Epidermal melanocyte (primary cell): ENCODE measurements around the gene CYRIA.

ENCODE experiments used
- DNase-seq: peaks from one replicate; pipeline ENCODE4 v3.0.0; 2011; ENCODE audit warnings: low spot score; ENCODE audit not compliant: insufficient read length

Gene CYRIA

DNA sequence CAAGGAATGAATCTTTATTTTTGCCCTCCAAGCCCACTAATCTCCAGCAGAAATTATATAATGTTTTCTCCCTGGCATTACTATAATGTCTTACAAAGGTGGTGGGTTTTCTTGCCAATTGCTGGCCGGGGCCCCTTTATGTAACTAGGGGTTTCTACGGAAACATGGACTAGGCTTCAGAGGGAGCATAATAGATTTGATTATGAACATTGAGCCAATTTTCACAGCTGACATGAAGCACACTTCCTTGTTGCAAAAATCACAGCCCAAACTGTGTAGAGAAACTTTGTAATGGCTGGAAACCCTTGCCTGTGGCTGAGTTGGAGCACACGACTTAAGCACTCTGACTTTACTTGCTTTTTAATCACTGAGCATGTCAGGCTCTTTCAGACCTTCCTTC is 3.8 kb upstream of the CYRIA start:
- no peak for DNase-seq

DNA sequence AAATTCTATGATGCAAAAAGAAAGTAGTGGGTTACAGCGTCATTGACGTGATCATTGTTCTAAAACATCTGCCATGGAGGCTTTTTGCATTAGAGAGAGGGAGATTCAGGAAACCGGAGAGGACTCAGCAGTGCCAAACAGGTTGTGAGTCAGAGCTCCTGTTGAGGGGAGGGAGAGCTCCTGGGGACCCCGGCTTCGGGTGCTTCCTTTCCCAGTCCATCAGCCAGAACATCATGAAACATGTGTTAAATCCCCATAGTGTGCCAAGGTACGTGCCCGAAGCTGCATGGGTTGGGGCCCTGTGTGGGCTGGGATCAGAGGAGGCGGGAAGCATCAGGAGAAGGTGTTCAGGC is 791 bp upstream of the CYRIA start:
- DNase-seq = no peak

DNA sequence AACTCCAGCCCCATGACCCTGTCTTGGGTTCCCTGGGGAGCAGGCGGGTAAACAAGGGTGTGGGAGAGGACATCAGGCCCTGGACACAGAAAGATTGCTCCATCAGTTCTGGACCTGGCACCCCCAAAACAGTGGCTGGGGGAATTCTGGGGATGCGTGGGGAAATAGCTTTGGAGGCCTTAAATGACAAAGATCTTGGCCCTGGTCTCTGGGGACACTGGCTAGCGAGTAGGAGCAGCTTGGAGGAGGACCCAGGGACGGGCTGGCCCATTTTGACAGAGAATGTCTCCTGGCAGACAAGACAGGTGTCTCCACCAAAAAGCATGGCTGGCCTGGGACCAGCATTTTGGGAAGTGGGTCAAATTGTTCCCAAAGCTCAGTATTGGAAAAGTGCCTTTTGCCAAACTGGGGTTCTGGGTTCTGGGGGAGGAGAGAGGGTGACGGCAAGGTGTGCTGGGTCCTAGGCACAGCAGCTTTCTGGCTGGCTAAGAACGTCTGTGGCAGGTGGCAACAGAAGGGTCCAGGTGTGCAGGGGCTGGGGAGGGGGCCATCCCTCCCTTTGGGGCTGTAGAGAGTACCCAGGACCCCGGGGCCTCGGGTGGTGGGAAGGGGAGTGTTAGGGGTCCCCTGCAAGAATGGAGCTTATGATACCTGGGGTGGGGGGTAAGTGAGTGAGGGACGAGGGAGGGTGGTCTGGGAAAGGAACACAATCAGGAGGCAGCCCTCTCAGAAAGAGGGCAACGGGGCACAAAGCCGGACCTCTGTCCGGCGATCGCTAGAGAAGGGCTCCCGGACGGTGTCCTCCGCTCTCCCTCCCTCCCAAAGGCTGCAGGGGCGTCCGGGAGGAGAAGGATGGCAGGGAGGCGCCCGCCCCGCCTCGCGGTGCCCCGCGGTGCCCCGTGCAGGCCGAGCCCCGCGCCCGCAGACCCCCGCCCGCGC is 556 bp downstream of the CYRIA start:
- DNase-seq = no peak

DNA sequence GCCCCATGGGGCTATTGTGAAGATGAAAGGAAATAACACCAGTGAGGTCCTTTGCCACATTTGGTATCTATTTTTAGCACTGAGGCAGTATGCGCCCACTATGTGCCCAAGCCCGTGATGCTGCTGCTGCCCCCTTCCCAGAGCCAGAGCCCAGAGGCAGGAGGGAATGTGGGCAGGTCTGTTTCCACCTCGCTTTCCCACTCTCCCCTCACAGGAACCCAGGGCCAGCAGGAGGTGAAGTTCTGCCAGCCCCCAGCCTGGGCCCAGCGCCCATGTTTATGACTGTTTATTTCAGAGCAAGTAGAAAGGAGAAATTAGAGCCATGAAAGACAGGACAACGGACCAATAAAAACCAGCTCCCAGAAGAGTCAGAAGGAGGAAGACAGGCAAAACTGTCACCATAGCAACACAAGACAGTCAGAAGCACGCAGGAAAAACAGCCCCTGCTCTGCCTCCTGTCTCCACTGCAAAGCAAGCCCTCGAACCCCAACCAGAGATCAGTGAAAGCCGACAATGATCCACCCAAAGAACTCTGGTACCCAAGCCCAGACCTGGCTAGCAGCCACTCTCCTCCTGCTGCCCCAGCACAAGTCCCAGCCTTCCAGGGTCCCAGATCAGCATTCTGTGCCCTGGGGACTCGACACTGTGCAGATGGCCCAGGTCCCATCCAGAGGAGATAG is 1.4 kb downstream of the CYRIA start:
- DNase-seq = no peak

DNA sequence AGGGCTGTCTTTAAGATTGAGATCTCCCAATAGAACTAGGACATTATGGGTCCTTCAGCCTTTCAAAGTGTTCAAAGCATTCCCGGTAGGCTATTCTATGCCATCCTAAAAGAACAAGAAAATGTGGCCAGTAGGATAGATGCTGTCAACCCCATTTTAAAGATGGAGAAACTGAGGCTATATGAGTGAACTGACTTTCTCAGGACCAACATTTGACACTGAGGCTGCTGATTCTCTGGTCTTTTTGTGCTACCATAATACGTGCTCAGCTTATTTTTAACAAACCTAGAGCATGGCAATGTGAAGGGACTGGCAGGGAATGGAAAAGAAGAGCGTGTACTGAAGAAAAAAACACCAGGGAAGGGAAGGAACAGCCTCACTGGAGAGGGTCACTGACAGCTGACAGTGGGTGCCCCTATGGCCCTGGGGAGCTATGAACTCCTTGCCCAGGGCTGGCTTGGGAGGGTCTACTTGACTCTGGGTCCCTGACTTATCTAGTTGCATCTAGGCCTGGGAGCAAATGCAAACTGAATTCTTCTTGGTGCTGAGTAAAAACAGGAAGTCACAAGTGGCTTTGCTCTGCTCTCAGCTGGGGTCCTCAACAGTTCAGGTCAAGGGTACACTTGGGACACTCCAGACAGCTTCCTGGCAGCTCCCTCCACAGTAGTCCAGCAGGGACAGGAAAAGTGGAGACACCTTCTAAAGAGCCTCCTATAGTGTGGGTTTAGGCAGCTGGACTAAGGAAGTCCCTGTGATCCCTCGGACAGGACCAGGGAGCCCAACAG is 2.3 kb downstream of the CYRIA start:
- DNase-seq = no peak

DNA sequence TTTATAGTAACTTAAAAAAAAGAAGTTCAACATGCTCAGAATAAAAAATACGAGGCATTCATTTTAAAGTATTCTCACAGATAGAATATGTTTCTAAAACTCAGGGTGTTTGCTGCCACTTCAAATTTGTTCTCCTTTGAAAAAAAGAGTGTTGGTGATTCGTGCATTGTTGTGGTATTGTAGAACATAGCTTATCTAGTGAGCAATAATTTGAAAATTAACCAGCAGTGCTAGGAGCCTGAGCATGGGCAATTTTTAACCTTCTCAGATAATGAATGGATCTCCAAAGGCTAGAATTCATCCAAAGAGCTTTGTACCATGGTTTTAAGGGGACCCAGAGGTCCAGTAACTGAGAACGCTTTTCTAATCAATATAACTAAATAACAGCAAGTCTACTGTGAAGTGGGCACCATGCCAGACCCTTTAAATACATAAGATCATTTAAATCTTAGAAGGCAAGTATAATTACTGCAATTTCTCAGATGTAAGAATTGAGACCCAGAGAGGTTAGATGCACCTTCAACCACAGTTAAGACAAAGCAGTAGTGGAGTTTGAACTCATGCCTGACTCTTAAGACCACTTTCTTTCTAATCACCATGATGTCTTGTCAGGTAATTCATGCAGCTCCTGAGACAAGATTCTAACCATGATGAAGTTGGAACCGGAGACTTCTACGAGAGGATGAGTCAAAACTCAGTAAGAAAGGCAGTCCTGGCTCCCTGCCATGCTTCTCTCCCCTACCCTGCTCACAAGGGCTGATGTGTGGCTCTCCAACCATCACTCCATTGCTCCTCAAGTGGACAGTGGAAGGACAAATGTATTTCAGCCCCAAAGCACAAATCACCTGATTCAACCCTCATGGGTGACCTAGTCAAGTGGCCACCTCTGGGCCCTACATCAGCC is 3.4 kb downstream of the CYRIA start:
- DNase-seq = no peak

DNA sequence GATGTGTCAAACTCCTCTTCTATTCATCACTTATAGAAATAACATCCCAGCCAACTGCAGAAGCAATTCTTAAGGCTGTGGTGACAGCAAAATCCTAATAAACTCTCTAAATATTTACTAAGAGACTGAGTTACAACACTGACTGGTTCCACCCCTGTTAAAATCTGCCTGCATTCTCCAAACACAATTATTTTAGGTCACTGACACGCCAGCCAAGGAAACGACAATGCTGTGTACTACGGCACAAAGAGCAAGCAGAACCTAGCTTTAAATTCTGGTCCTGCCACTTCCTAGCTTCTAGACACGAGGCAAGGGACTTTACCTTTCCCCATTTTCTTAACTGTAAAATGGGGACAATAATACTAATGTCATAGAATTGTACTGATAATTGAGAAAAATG is 4.1 kb downstream of the CYRIA start:
- no peak for DNase-seq

DNA sequence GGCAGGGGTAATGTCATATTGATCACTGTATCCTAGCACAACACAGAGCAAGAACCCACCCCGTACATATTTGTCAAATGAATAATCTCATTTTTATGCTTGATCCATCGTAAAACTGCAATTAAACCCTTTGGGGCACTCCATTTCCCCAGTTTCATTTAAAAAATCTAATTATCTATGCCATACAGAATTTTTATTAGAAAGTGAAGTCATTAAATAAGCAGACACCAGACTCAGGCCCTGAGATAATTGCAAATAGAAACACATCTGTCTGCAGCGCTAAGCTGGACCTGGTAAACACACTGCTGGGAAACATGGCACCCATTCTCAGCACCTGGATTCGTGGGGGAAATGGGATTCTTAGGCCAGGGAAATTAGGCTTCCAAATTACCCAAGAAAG is 5.1 kb downstream of the CYRIA start:
- no peak for DNase-seq

DNA sequence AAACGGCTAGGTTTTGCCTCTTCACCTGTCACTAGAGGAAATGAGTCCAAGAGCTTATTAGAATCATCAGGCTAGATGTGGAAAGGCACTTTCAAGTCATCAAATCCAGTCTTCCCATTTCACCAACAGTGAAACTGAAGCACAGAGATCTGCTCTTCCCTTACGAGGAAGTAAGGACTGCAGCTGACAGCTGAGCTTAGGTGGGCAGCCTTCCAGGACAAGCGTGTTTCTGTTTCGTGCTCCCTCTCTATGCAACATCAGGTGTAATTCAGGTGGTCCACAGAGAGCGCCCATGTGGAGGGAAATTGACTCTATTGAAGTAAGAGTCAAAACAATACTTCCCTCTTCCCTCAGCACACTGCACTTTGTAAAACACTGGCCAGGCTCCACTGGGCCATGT is 5.5 kb downstream of the CYRIA start:
- DNase-seq = no peak

DNA sequence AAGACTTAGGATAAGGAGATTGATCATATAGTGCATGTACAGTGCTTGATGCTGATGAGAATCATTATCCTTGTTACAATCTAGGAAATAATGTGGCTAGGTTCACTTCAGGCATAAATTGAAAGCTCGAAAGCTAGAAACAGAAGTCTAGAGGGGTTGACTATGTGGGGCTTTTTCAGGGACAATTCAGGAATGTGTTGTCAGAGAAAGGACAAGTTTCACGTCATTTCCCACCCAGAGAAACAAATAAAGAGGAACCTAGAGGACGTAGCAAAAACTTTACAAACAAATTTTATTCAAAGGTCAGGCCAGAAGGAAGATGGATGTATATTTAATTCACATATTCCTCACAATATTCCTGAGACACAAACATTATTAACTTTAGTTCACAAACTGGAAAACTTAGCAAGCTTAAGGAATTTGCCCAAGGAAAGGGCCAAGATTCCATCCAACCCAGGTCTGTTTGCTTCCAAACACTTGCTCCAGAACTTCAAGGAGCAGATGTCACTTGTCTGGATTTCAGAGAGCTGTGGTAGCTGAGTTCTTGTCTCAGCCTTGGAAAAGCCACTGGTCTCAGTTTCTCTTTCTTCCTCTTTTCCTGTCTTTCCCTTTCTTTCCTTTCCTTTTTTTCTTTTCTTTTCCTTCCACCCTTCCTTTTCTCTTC is 7.4 kb downstream of the CYRIA start:
- DNase-seq = no peak

DNA sequence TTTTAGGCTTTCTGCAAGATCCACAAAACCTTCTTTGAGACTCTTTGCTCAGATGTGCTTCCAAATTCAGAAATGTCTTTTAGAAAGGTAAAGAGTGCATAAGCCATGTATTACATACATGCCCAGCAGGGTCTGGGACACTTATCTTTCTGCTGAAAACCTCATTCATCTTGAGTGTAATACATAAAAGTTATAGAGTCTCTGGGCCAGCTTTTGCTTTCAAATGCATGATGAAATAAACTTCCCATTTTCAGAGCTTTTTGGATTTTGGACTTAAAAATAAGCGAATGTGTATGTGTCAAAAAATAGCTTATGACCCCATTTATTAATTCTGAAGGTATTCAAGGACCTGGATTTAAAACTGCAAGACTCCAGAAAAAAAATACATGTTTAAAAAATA is 8.0 kb downstream of the CYRIA start:
- DNase-seq = no peak

DNA sequence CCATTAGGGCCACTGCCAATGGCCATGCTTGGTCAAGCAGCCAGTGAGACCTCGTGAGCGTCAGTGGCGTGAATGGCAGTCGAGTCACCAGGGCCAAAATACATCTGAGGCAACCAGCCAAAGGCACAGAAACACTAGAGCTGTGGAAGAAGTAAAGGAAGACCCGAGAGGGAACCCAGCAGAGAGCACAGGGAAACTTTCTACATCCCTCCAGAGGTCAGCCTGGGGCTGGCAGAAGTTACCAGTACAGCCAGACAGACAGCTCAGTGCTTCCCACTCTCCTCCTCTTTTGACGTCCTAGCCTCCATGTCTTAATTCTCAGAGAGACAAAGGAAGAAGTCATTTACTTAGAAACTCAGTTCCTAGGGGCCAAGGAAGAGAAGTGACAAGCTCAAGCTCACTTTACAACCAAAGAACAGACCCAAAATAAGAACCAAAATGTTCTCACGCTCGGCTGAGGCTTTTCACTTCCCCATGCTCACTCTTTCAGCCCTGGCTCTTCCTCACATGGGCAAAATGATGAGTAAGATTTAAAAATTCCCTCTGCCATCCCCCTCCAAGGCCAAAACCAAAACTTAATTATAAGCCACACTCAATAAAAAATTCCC is 8.7 kb downstream of the CYRIA start:
- DNase-seq = no peak

DNA sequence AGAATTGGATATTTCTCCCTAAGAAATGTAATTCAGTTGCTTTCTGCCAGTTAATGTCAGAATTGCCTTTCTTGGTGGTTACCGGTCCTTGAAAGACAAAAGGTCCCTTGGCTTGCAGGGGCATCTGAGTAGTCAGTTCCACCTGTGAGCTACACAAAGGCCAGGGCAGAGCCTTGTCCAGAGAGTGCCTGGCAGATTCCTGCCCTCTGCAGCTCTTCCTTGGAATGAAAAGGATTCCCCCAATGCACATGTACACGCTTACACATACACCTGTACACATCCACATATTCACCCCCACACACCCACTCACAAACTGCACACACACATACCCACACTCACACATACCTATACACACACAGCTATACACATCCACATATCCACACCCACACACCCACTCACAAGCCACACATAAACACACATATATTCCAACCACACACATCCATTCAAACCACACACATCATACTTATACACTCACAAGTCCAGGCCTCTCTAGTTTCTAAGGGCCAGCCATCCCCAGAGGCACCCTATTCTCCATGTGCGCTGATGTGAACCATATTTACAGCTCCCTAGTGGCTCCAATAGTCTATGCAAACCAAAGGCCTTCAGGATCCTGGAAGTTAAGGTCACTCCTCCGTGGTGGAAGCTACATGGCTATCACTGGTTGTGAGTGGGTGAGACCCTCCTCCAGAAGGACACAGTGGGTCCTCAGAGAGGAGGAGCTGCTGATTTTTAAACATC is 9.6 kb downstream of the CYRIA start:
- no peak for DNase-seq

DNA sequence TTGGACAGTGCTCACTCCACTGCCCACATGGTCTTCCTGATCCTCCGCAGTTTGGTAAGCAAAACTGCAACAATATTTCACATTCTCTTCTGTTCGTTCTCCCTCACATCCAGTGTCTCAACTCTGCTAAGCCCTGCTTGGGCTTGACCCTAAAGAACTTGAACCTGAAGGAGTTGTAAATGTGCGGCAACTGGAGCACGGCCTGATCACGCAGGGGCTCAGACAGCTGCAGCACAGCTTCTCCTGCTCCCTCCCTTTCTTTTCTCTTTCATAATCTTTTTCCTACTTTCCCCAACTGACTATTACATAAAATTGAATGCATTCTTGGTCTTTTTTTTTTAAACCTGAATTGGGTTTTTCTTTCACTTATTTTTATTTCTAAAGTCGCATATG is 10.2 kb downstream of the CYRIA start:
- DNase-seq = no peak

DNA sequence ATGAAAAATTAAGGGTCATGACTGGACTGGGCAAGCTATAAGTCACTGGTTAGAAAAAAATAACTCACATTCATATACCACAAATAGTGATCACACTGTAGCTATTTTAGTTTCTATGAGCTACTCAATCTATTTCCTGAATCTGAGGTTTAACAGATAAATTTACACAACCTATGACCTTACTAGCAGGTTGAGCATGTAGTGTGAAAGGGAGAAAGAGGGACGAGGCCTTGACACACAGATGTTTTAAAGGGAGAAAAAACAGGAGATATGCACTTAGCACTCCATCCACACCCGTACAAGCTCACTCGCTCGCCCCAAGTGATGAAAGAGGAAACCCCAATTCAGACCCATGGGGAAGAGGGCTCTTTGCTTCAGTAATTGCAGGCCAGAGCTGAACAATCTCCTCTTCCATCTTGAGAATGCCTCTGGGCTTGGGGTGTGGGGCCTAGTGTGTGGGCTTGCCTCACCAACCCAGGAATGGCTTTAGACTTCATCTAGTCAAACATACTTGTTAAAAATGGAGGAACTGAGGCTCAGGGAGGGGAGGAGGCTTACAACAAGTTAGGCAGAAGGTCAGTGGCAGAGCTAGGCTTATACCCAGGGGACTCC is 10.7 kb downstream of the CYRIA start:
- no peak for DNase-seq

DNA sequence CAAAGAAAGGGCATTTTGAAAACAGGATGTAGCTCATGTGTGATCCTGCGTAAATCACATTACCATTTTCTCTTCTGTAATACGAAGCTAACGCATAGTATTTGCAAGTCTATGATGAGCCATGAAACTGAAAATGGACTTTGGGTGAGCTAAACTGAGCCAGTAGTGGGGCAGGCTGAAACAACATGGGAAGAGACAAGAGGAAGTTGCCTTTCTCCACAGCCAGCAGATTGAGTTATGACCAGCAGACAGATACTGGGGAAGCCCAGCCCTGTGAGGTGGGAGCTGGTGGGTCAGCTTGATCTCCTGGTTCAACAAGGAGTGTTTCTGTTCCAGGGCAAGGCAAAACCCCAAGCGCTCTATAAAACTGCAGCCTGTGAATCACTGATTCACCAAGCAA is 11.8 kb downstream of the CYRIA start:
- DNase-seq = no peak

DNA sequence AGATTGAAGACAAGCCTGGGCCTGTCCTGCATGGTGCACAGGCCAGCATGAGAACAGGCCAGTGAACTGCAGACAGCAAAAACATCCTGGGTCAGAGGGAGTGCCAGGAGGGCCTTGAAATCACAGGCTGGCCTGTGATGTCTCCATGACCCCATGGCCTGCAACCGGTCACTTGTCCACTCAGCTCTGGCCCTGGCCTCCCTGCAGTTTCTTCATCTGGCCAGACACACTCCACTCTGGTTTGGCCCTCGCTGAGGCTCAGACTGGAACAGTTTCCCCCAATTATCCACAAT is 12.6 kb downstream of the CYRIA start:
- no peak for DNase-seq

DNA sequence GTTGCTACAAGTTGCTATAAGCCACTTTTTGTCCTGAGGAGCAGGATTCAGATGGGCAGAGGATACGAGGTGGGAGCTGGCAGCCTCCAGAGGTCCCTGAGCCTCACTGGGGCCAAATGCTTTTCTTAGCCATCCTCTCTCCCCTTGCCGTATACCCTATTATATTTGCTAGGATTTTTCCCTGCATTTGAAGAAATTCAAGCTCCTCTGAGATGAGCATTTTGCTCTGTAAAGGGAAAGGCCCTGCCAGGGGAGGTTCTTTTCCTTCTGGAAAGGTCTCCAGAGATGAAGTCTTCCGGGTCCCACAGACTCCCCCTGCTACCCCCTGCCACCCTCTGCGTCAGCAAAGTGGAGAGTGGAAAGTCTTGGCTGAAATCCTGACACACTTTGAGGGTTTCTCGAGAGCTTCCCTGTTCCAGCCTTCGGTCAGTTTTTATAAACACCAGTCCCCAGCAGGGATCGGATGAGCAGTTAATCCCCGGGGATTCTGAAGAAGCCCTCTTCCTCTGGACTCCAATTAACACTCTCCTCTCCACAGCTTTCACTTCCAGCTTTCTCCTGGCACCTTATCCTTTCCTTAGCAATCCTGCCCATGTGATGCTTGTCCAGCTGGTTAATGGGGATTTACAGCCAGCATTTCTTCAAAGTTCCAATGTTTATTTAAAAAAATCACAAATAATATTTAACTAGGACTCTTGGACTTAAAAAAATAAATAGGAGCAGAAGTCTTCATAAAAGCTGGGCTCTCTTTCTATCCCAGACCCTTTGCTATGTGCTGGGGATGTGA is 13.1 kb downstream of the CYRIA start:
- DNase-seq = no peak
